Left ventricle myocardium inferior (tissue), 1 donor: Measurements from ENCODE around the gene PTTG1IP. TPM values are rescaled to one million over a fixed set of nuclear protein-coding genes. Genes with fewer than 3 reads are reported as not detected.

Source experiments
- DNase-seq: peaks from one replicate; pipeline ENCODE4 v3.0.0-alpha.2; 2020
- H3K27ac ChIP-seq: fragments of 200-600 bp; replicated peaks from 2 replicates; pipeline ENCODE4 v1.8.0; 2021
- H3K27me3 ChIP-seq: fragments of 200-600 bp; 2 replicates; pipeline ENCODE4 v1.8.0; 2021; ENCODE audit warnings: low read depth
- H3K36me3 ChIP-seq: fragments of 200-600 bp; 2 replicates; pipeline ENCODE4 v1.8.0; 2021
- H3K4me1 ChIP-seq: fragments of 200-600 bp; 2 replicates; pipeline ENCODE4 v1.8.0; 2021
- H3K4me3 ChIP-seq: fragments of 200-600 bp; 2 replicates; pipeline ENCODE4 v1.8.0; 2021; ENCODE audit warnings: mild to moderate bottlenecking, moderate library complexity
- H3K9me3 ChIP-seq: fragments of 200-600 bp; replicated peaks from 2 replicates; pipeline ENCODE4 v1.8.0; 2021
- CTCF ChIP-seq: fragments of 200-600 bp; IDR thresholded peaks from 2 replicates; pipeline ENCODE4 v1.8.0; 2021; ENCODE audit warnings: antibody characterized with exemption, mild to moderate bottlenecking, borderline replicate concordance
- intact Hi-C: fragments of 100-400 bp; cut with micrococcal nuclease; formaldehyde crosslinking; loops from one replicate; pipeline ENCODE4 v1.11.0; 2022
- long read RNA-seq: library from polyadenylated mRNA; unstranded; transcript quantifications from one replicate; pipeline ENCODE4 v2.0.0, GENCODE V29; 2021
- total RNA-seq: library from RNA; stranded (reverse); fragmentation: NEBNext Ultra II Directional; extraction: Animal tissue kit (Norgen Biotek cat#: 25700); gene quantifications from one replicate; pipeline ENCODE4 v1.2.1, GENCODE V29; 2021
- donor health status: DM: no; HTN: yes; CAD: no; lungs with severe emphysema.

Gene PTTG1IP
- total RNA-seq = 171 TPM
- long read RNA-seq, transcript PTTG1IP-201 (6 exons, 2,760 nt) = major isoform, 527 of 658 reads
- long read RNA-seq, partial matches to known transcripts = 41 of 658 reads
- long read RNA-seq, other reads (novel, unspliced or antisense) = 88 of 658 reads

- Histone ChIP-seq H3K27ac (peak within 1 kb of the TSS; percentile 99), H3K27me3 (no peaks in the 10 kb centered on the region), H3K4me3 (peak within 1 kb of the TSS; percentile 85), H3K4me1 (peaks cover 71% of the 10 kb centered on the region), H3K9me3 (no peaks in the 10 kb centered on the region), H3K36me3 (no peaks in the 10 kb centered on the region)
- peak; percentile 99 for DNase-seq
- intact Hi-C loops = no loop called here
- no peak for TF ChIP-seq CTCF
Observed at GRCh38 chr21:44873356-44874239, at the start of gene PTTG1IP. Gene PTTG1IP, minus strand, starts transcription at chr21:44873690. Its CDS starts 74 bp downstream, at chr21:44873616.

GRCh38 chr21:44921928-44922327 is 48.4 kb upstream of the PTTG1IP start:
- no peak for TF ChIP-seq CTCF
- no peak for DNase-seq
- no peaks in the 10 kb centered on the region for H3K9me3 ChIP-seq

GRCh38 chr21:44920694-44921604 is 47.5 kb upstream of the PTTG1IP start, which contains the start of gene ITGB2:
Gene ITGB2, minus strand, starts transcription at chr21:44920899. Its CDS starts 10,117 bp downstream, at chr21:44910782.
- DNase-seq = peak; percentile 56
- Histone ChIP-seq H3K27me3 (peaks cover 52% of the 10 kb centered on the region), H3K4me3 (peak within 1 kb of the TSS; percentile 48), H3K36me3 (no peaks in the 10 kb centered on the region), H3K9me3 (no peaks in the 10 kb centered on the region), H3K27ac (peak within 1 kb of the TSS; percentile 41), H3K4me1 (peaks cover 6% of the 10 kb centered on the region)
- intact Hi-C loops = no loop called here
- no peak for TF ChIP-seq CTCF

More at GRCh38 chr21:44921928-44922327, 48.4 kb upstream of the PTTG1IP start:
- no peak overlapping the region for H3K4me3 ChIP-seq
- H3K4me1 ChIP-seq = peaks cover 6% of the 10 kb centered on the region
- H3K27me3 ChIP-seq = peaks cover 62% of the 10 kb centered on the region
- intact Hi-C loops = no loop called here
- H3K27ac ChIP-seq = no peak overlapping the region
- no peaks in the 10 kb centered on the region for H3K36me3 ChIP-seq

GRCh38 chr21:44919913-44920693 is 46.6 kb upstream of the PTTG1IP start:
- Histone ChIP-seq H3K27me3 (peaks cover 49% of the 10 kb centered on the region), H3K4me1 (peaks cover 6% of the 10 kb centered on the region), H3K4me3 (peak overlapping the region; percentile 48), H3K36me3 (no peaks in the 10 kb centered on the region), H3K27ac (peak overlapping the region; percentile 41), H3K9me3 (no peaks in the 10 kb centered on the region)
- no peak for TF ChIP-seq CTCF
- intact Hi-C loops = no loop called here
- DNase-seq = peak; percentile 10
